Ishikawa (cell line): ENCODE results near the gene SERTAD2.

Experiments
- EP300 ChIP-seq: IDR thresholded peaks from 2 replicates; pipeline ENCODE4 v1.6.1; 2012; ENCODE audit warnings: borderline replicate concordance
- MAX ChIP-seq: IDR thresholded peaks from 2 replicates; pipeline ENCODE4 v1.6.1; 2012
- RAD21 ChIP-seq: IDR thresholded peaks from 2 replicates; pipeline ENCODE4 v1.6.1; 2012; ENCODE audit warnings: low read depth

- TF ChIP-seq EP300, result no peak
- TF ChIP-seq RAD21, result no peak
- TF ChIP-seq MAX, result no peak
Observed at GRCh38 chr2:64581777-64582539, 71.8 kb downstream of the SERTAD2 start.
